AG09309 (cell line): ENCODE data around the gene DNMT3A.
A peak's percentile ranks its signal among the peaks of the same experiment; 100 is the strongest.

Source experiments
- DNase-seq: peaks from one replicate; pipeline ENCODE4 v3.0.0-alpha.2; 2010; ENCODE audit warnings: low read depth
- H3K4me3 ChIP-seq: 2 replicates; pipeline ENCODE4 v1.5.1; 2011; ENCODE audit warnings: mild to moderate bottlenecking, low read depth, low read length, moderate library complexity; ENCODE audit not compliant: control insufficient read depth
- TF ChIP-seq, protein P1 (sequence below): IDR thresholded peaks from 2 replicates; pipeline ENCODE4 v1.5.1; 2011; ENCODE audit warnings: mild to moderate bottlenecking, low read depth, low read length, inconsistent platforms; ENCODE audit not compliant: insufficient read depth, control insufficient read depth; ENCODE audit errors: missing control alignments

The DNMT3A gene

DNA sequence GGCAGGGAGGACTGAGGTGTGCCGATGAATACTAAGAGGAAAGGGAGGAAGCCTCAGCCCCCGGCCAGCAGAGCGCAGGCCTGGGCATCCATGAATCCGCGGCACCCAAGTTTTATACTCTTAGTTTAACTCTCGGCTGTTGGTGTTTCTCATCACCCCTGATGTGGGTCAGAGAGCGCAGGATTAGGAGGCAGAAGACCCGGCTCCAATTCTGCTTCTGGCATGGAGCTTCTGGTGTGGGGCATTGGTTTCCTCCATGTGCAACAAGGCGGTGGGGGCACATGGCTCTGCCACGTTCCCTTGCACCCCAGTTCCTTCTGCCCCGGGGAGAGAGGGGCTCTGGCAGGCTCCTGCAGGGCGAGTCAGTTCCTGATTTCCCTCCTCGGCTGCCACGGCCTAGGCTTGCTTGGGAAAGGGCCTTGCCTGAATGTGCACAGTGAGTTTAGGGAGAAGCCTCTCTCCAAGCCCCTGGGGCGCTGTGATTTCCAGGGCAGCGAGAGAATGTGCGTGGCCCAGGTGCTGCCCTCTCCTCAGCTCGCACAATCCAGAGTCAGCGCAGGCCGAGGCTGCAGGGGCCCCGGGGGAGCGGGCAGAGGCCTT, 36.2 kb upstream of the DNMT3A start:
- TF ChIP-seq, protein P1, sequence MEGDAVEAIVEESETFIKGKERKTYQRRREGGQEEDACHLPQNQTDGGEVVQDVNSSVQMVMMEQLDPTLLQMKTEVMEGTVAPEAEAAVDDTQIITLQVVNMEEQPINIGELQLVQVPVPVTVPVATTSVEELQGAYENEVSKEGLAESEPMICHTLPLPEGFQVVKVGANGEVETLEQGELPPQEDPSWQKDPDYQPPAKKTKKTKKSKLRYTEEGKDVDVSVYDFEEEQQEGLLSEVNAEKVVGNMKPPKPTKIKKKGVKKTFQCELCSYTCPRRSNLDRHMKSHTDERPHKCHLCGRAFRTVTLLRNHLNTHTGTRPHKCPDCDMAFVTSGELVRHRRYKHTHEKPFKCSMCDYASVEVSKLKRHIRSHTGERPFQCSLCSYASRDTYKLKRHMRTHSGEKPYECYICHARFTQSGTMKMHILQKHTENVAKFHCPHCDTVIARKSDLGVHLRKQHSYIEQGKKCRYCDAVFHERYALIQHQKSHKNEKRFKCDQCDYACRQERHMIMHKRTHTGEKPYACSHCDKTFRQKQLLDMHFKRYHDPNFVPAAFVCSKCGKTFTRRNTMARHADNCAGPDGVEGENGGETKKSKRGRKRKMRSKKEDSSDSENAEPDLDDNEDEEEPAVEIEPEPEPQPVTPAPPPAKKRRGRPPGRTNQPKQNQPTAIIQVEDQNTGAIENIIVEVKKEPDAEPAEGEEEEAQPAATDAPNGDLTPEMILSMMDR = no peak
- DNase-seq = no peak
- H3K4me3 ChIP-seq = no peak overlapping the region

DNA sequence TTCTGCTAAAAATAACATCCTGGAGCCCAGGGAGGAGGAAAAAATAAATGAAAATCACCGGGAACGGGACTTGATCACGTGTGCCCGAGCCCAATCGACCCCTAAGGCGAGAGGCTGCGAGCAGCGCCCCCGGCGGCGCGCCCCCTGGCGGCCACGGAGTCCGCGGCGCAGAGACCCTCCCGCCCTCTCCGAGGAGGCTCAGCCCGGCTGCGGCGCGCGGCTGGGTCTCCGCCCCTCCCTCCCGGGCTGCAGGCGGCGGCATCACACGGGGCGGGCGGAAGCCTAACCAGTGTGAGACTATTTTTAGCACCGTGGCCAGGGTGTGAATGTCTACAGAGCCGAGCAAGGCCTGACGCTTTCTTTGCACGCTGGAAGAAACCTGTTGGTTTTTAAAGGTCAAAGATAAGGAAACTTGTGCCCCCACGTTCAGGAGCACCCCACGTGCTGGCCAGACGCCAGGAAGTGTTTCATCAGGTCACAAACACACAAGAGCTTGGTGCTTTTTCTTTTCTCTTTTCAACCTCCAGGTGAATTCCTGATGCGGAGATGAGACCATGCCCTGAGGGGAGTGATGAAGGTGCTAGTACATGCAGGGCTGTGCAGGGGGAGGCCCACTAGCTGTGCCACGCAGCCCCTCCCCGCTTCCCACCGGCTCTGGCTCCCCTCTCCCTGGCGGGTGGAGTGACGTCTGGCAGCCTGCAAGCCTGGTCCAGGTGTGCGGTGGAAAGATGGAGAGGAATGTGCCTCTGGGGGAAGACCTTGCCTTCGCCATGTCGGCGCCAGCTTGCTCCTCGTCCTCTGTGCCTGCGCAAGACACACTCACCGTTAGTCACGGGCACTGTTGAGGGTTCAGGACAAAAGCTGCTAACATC, 35.3 kb upstream of the DNMT3A start:
- TF ChIP-seq, protein P1 = peak; percentile 61
- peak; percentile 21 for DNase-seq
- H3K4me3 ChIP-seq = peak overlapping the region; percentile 15

DNA sequence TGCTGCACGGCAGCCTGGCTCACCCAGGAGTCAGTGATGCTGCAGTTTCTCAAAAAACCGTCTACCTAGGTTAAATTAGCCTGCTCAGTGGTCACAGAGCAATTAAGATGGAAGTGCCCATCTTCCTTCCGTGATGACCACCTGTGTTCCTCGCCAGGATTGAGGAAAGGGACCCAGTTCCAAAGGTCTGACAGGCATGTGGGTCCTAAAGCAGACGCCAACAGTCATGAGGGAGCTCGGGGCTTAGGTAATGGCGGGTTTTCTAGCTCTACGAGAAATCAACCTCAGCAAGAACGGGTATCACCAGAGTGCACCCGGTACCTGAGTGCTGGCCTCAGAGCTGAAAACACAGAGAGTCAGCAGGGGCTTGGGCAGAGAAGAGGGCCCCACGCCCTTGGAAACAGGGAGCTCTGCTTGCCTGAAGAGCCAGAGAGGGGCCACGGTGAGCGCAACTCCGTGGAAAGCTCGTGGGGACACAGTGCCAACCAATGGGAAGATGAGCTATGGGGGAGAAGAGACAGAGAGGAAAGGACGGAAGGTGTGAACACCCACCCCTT, 34.3 kb upstream of the DNMT3A start:
- DNase-seq = no peak
- TF ChIP-seq, protein P1 = no peak
- no peak overlapping the region for H3K4me3 ChIP-seq

DNA sequence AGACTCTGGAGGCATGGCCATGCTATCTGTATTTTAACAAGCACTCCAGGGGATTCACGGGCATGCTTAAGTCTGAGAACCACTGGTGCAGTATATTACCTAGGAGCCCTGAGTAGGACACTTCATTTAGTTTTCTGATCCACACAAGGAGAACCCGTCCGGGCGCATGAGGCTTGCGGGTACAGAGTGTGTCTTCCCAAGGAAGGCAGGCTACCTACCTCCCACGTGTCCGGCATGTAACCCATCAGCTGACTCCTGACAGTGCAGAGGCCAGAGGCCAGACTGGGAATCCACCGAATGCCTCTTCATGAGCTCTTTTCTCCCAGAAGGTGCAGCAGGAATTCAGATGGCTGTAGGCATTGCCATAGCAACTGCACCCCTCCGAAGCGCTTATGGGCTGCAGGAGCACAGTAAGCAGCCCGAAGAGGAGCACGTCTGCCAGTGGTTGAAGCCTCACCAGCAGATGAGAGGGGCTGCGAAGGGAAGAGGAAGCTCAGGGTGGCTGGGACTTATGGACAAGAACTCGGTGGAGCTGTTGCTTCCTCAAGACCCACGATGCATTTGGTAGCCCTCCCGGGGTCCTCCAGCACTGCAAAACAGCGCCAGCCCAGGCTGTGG, 33.8 kb upstream of the DNMT3A start:
- TF ChIP-seq, protein P1 = no peak
- DNase-seq = no peak
- no peak overlapping the region for H3K4me3 ChIP-seq

DNA sequence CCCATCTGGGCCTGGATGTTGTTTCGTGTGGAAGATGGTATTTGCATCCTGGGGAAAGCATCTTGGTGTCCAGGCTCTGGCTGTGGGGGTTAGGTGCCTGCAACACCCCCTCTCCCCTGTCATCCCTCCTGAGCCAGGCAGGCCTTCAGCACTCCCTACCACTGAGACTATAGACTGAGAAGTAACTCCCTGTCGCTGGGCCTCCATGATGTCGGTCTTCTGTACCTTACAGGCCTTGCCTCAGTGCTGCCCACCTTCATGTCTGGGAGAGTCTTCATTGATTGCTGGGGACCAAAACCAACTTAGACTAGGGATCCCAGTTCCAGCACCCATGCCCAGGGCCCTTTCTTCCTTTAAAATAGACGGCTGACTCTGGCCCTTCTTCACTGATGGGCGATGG, 33.1 kb upstream of the DNMT3A start:
- no peak overlapping the region for H3K4me3 ChIP-seq
- no peak for DNase-seq
- TF ChIP-seq, protein P1 = no peak

DNA sequence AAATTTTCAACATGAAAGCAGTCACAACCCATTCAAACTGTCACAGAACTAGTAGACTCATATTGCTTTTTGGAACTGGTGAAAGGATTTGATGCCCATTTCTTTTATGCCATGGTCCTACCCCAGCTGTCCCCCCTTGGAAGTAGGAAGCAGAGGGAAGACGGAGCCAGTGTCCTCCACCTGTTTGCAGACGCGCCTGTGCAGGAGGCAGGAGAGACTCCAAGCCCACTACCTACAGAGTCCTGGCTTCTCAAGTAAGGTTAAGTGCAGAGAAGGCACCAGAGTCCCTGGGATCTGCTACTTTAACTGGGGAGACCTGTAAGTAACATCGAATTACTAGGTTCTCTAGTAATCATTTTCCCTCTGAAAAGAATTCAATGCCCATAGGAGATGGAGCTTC, 32.7 kb upstream of the DNMT3A start:
- DNase-seq = no peak
- TF ChIP-seq, protein P1 = no peak
- no peak overlapping the region for H3K4me3 ChIP-seq
